ENCODE data around the gene STYXL2.

The STYXL2 gene

DNA sequence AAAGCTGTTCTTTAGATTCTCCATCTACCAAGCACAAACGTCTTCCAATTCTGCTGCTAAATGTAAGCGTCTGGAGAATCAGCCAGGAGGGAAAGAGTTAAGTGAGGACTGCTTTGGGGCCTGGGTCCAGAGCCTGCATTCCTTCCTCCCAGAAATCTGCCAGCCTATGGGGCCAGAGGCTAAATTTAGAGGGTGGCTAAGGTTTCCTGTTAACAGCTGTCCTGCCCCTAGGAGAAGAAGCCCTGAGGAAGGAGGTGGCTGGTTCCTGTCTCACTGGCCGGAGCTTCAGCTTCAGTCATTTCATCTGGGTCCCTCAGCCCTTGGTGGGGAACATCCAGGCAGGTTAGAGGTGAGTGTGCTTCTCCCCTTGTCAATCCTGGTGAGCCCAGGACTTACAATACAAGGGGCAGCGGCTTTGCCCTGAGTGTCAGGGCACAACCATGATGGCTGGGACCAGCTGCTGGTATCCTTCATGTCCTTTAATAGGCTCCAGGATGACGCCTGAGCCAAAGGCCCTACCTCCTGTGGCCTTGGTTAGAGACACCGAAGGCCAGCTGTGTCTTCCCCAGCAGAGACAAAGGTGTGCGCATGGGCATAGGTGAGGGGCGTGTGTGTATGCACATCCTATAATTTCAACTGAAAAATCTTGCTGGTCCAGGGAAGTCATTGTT lies at the start of gene STYXL2:
TSS of gene STYXL2 (plus strand) at position 230 of the 671 bp plus-strand sequence. CDS start 775 bp downstream, outside the sequence.
- DNase-seq, result no peak

DNA sequence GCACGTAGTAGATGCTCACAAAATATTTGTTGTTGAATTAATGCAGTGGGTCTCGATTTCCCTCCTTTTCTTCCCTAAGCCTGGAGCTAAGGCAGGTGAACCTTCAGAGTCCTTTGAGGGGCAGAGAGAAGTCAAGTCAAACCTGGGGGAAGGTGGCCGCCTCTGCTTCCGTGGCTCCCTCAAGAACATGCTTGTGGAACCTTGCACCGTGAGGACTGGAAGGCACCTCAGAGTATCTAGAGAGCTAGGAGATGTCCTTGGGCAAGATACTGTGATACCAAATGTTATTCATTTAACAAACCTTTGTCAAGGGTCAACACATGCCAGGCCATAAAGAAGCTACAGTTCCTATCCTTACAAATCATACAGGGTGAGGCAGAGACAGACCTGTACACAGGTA lies 42.0 kb upstream of the STYXL2 start:
- DNase-seq, result no peak

DNA sequence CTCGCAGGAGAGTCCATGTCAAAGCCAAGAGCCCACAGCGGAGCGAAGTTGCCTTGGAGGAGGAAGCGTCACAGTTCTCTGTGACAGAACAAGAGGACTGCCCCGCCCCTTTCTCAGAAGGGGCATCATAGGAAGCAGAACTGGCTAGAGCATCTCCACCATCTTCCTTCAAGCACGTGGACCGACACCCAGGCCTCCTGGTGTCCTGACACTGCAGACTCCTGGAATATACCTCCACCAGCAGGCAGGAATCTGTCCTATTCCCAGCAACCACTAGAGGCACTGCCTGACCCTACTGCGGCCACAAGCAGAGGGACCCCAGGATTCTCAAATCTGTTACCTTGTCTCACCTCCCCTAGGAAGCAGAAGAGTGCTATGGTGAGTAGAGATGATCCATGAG lies 41.5 kb upstream of the STYXL2 start:
- DNase-seq, result no peak

- no peak for DNase-seq
These were observed 39.3 kb upstream of the STYXL2 start for GRCh38 chr1:167054531-167054930.

- no peak for DNase-seq
These were observed 38.8 kb upstream of the STYXL2 start for GRCh38 chr1:167054946-167055630.

DNA sequence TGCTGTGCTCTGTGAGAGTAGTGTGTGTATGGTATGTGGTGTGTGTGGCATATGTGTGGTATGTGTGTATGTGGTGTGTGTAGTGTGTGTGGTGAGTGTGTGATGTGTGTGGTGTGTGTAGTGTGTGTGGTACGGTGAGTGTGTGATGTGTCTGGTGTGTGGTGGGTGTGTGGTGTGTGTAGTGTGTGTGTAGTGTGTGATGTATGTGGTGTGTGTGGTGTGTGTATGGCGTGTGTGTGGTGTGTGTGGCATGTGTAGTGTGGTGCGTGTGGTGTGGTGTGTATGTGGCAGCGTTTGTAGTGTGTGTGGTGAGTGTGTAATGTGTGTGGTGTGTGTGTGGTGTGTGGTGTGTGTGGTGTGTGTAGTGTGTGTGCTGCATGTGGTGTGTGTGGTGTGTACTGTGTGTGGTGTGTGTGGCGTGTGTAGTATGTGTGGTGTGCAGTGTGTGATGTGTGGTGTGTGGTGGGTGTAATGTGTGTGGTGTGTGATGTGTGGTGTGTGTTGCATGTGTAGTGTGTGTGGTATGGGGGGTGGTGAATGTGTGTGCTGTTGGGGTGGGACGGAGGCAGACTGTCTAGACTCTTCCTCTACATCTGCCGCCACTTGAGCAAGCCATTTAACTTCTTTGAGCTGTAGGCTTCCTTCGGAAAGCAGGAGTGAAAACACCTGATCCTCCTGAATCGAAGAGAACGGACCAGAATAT lies 37.2 kb upstream of the STYXL2 start:
- DNase-seq, result no peak

DNA sequence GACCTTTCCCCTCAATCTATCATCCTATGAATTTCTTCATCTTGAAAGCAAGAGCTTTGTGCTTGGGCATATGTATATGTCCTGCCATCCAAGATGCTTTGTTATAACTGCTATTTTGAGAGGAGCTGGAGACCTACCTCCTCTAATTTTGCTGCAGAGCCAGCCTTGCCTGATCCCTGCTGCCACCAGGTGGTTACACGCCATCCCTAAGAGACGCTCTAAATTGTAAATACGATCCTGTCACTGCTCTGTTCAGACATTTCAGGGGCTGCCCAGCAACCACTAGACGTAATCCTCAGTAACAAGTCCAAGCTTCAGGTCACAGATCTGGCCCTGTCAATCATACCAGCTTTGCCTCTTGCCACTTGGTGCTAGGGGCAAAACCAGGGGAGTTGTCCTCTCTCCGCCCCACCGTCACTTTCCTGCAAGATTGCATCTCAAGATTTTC lies 36.6 kb upstream of the STYXL2 start:
- peak; percentile 39 for DNase-seq

- DNase-seq, result no peak
These were observed 34.6 kb upstream of the STYXL2 start for GRCh38 chr1:167059045-167059808.

GRCh38 chr1:167059809-167060107 lies 34.1 kb upstream of the STYXL2 start:
- DNase-seq, result no peak

DNA sequence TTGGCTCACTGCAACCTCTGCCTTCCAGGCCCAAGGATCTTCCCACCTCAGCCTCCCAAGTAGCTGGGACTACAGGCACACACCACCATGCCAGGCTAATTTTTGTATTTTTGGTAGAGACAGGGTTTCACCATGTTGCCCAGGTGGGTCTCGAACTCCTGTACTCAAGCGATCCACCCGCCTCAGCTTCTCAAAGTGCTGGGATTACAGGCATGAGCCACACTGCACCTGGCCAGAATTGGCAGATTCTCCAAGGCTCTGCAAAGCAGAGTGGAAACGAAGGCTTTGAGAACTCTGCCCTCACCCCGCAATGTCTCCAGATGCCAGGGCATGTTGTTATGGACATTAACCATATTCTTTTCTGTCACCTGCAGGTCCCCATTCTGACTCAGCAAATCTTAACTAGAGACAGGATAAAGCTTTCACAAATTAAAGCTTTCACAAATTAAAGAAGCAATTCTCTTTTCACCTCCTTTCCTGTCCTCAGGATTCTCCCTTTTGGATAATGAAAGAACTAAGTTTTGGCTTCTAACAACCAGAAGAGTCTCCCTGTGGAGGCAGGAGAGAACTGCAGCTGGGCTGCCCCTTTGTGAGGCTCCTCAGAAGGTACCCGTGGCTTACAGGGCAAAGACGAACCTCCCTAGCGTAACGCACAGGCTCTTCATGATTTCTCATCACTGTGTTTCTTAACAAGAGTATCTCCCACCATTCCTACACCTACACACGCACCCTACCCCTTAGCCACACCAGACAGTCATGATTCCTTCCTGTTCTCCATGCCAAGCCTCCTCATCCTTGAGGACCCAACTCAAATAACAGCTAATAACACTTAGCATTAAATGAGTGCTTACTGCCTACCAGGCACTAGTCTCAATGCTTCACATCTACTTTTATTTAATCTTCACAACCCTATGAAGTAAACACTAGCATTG lies 33.5 kb upstream of the STYXL2 start:
- no peak for DNase-seq

DNA sequence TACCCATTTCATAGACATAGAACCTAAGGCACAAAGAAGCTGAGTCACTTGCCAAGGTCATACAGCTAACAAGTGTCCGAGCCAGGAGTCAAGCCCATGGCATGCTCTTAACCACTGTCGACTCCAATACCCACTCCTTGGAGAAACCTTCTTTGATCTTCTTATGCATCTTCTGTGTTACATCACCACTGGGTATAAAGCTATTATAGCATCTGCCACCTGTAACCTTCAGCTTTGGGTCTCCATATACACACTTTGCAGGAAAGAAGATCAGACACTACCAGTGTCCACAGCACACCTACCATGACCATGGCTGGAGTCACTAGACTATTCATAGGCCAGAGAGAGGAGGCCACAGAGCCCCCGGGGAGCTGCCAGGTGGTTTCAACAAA lies 32.8 kb upstream of the STYXL2 start:
- DNase-seq, result no peak

DNA sequence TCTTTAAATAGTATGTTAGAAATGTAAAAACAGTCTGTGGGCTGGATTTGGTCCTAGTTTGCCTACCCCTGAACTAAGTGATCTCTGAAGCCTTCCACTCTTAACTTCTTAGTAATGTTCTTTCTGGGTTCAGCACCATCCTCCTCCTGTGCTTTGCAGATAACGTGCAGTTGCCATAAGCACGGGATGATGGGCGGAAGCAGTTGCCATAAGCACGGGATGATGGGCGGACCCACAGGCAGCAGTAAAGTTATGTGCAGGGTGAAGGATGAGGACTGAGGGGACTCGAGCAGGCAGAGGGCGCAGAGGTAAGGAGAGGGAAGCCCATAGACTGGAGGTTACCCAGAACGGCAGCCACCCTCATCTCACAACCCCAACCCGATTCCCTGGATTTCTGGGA lies 29.3 kb upstream of the STYXL2 start:
- no peak for DNase-seq

- no peak for DNase-seq
These were observed 28.4 kb upstream of the STYXL2 start for GRCh38 chr1:167065471-167065870.

DNA sequence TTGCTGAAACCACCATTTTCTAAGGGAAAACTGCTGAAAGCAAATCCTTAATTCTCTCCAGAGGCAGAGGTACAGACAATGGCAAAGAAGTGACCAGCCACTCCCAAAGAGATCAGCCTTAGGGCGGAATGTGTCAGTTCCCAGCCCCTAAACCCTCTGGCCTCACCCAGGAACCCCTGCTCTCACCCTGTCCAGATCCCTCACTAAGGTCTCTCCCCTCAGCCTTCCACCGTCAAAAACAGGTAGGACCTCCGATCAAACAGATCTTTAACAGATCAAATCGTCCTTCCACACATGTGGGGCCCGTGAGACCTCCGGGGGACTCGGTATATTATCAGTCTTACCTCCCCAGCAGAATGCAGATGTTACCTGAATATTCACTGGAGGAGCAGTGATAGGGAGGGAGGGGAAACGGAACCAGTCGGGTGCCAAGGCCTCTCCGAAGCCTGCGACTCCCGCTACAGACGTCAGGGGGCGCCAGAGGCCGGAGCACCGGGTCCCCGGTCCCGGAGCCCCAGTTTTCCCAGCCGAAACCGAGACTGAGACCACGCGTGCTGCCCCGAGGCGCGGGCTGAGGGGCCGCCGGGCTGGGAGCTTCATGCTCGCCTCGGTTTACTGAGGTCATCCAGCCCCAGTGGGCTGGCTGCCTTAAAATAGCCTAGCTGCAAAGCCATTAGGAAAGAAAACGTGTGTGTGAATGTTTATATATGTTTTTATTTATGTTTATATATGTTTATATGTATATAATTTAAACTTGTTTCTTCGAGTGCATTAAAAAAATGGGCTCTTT lies 27.3 kb upstream of the STYXL2 start:
- peak; percentile 25 for DNase-seq

DNA sequence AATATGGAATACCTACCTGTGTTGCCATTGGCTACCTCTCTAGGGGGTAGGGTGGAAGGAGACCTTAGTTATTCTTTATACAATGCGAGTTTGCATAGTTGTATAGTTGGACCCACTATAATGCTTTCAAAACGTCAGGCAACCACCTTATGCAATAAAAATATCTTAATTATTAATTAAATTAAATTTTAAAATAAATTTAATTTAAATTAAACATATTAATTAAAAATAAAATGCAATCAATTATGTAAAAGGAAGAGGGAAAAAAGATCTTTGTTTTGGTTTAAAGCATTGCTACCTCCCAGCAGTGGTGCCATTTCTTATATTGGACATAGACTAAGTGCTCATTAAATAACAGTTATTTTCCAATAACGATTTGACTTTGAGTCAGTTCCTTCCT lies 26.0 kb upstream of the STYXL2 start:
- DNase-seq, result no peak

GRCh38 chr1:167068761-167069160 lies 25.1 kb upstream of the STYXL2 start:
- no peak for DNase-seq

GRCh38 chr1:167071286-167071685 lies 22.6 kb upstream of the STYXL2 start:
- no peak for DNase-seq

GRCh38 chr1:167076136-167076710 lies 17.7 kb upstream of the STYXL2 start:
- DNase-seq, result no peak

GRCh38 chr1:167077128-167077867 lies 16.6 kb upstream of the STYXL2 start:
- DNase-seq, result no peak

- no peak for DNase-seq
These were observed 16.0 kb upstream of the STYXL2 start for GRCh38 chr1:167077868-167078210.
